Anterior cingulate cortex (tissue), 58 donors: ENCODE data around the gene OR11H6.
"Not testable (repeated sequence)": the region's sequence is repeated elsewhere in the genome, so short reads cannot be mapped to it uniquely, and the experiment has no call there.

Experiments
- DNase-seq, 58 donors: peaks; one replicate each; lab custom pipeline; 2025; lab: John Stamatoyannopoulos, UW

The OR11H6 gene

GRCh38 chr14:20223410-20223809 is at the start of gene OR11H6:
Gene OR11H6 (plus strand): TSS chr14:20223710. CDS start chr14:20223710, 0 bp downstream.
- DNase-seq: no peak

- not testable (repeated sequence) for DNase-seq
Measured at GRCh38 chr14:20174205-20174604, 49.3 kb upstream of the OR11H6 start.

- no peak for DNase-seq
Measured at GRCh38 chr14:20176330-20176729, 47.2 kb upstream of the OR11H6 start.

GRCh38 chr14:20177433-20177974 is 46.0 kb upstream of the OR11H6 start:
- no peak for DNase-seq

- peak in 2 of 58 donors; percentile 1 to 13 for DNase-seq
Measured at GRCh38 chr14:20179218-20179617, 44.3 kb upstream of the OR11H6 start.

- DNase-seq: no peak
Measured at GRCh38 chr14:20179880-20180279, 43.6 kb upstream of the OR11H6 start.

- DNase-seq: no peak
Measured at GRCh38 chr14:20180486-20180885, 43.0 kb upstream of the OR11H6 start.

- DNase-seq: no peak
Measured at GRCh38 chr14:20184181-20184580, 39.3 kb upstream of the OR11H6 start.

- DNase-seq: no peak
Measured at GRCh38 chr14:20190596-20190995, 32.9 kb upstream of the OR11H6 start, which contains the start of gene OR11G2. Gene OR11G2 (plus strand): TSS chr14:20190896. CDS start chr14:20197438, 6,542 bp downstream.

GRCh38 chr14:20191396-20191795 is 32.1 kb upstream of the OR11H6 start:
- no peak for DNase-seq

GRCh38 chr14:20194101-20194500 is 29.4 kb upstream of the OR11H6 start:
- DNase-seq: peak in 1 of 58 donors; percentile 6

GRCh38 chr14:20195170-20195569 is 28.3 kb upstream of the OR11H6 start:
- not testable (repeated sequence) for DNase-seq

GRCh38 chr14:20195911-20196310 is 27.6 kb upstream of the OR11H6 start:
- no peak for DNase-seq

- DNase-seq: no peak
Measured at GRCh38 chr14:20197459-20197858, 26.1 kb upstream of the OR11H6 start.

- no peak for DNase-seq
Measured at GRCh38 chr14:20198991-20199390, 24.5 kb upstream of the OR11H6 start.

GRCh38 chr14:20204721-20205120 is 18.8 kb upstream of the OR11H6 start:
- no peak for DNase-seq

GRCh38 chr14:20209595-20209994 is 13.9 kb upstream of the OR11H6 start:
- DNase-seq: no peak

- DNase-seq: not testable (repeated sequence)
Measured at GRCh38 chr14:20212406-20212805, 11.1 kb upstream of the OR11H6 start.

- DNase-seq: no peak
Measured at GRCh38 chr14:20215196-20215595, 8.3 kb upstream of the OR11H6 start.

GRCh38 chr14:20219033-20219432 is 4.5 kb upstream of the OR11H6 start:
- DNase-seq: no peak

- no peak for DNase-seq
Measured at GRCh38 chr14:20228681-20229080, 5.2 kb downstream of the OR11H6 start, which contains the start of gene OR11H7. Gene OR11H7 (plus strand): TSS chr14:20228981.

- not testable (repeated sequence) for DNase-seq
Measured at GRCh38 chr14:20235415-20235814, 11.9 kb downstream of the OR11H6 start.
